Naive B cell (primary cell): ENCODE measurements around the gene LRMDA. TPM values are rescaled to one million over a fixed set of nuclear protein-coding genes. Genes with fewer than 3 reads are reported as not detected.

Experiments used
- ATAC-seq, 2 donors: fragments of 150-1000 bp; cut with Tn5 transposase; 2 replicates each; pipeline ENCODE4 v1.10.0; 2021; ENCODE audit warnings: low read depth in 2 of 2, mild to moderate bottlenecking in 2 of 2, moderate library complexity in 2 of 2
- DNase-seq: peaks from one replicate; pipeline ENCODE4 v3.0.0; 2022
- H3K27ac Mint-ChIP-seq, 6 donors: one replicate each; pipeline ENCODE4 v1.8.0; 2020 to 2022; ENCODE audit warnings: mild to moderate bottlenecking in 6 of 6, mixed read lengths in 6 of 6, moderate library complexity in 5 of 6, inconsistent platforms in 2 of 6
- H3K27me3 Mint-ChIP-seq, 3 donors: one replicate each; pipeline ENCODE4 v1.8.0; 2021 to 2022; ENCODE audit warnings: mixed read lengths in 3 of 3, mild to moderate bottlenecking in 1 of 3
- H3K36me3 Mint-ChIP-seq, 2 donors: one replicate each; pipeline ENCODE4 v1.8.0; 2020 to 2022; ENCODE audit warnings: mixed read lengths in 2 of 2, inconsistent platforms in 1 of 2, mild to moderate bottlenecking in 1 of 2
- H3K4me1 Mint-ChIP-seq, 3 donors: one replicate each; pipeline ENCODE4 v1.8.0; 2020 to 2022; ENCODE audit warnings: mixed read lengths in 3 of 3, inconsistent platforms in 1 of 3, mild to moderate bottlenecking in 1 of 3, moderate library complexity in 1 of 3
- H3K4me3 Mint-ChIP-seq, 8 donors: one replicate each; pipeline ENCODE4 v1.8.0; 2020 to 2022; ENCODE audit warnings: mild to moderate bottlenecking in 8 of 8, mixed read lengths in 8 of 8, moderate library complexity in 8 of 8, inconsistent platforms in 2 of 8
- H3K9me3 Mint-ChIP-seq, 7 donors: one replicate each; pipeline ENCODE4 v1.8.0; 2020 to 2022; ENCODE audit warnings: mixed read lengths in 7 of 7, mild to moderate bottlenecking in 5 of 7, inconsistent platforms in 2 of 7, moderate library complexity in 1 of 7
- polyA plus RNA-seq, 6 donors: library from polyadenylated mRNA; unstranded; fragments of 300-500 nt; fragmentation: Illumina TruSeq; gene quantifications; one replicate each; pipeline ENCODE4 v1.2.3, GENCODE V29; 2021; ENCODE audit warnings: low read depth in 6 of 6

Gene LRMDA
- polyA plus RNA-seq, 6 donors from 2014 or later = 2.1 TPM; not detected in 5

GRCh38 chr10:75959912-75960311, 528.5 kb downstream of the LRMDA start:
- Mint-ChIP-seq H3K27me3 (no peaks in the 10 kb centered on the region), H3K9me3 (peaks cover 0 to 9% (median 2%) of the 10 kb centered on the region in 7 donors), H3K4me1 (no peaks in the 10 kb centered on the region), H3K27ac (no peak overlapping the region), H3K36me3 (no peaks in the 10 kb centered on the region), H3K4me3 (no peak overlapping the region)
- DNase-seq = no peak
- ATAC-seq = no peak

- no peak overlapping the region for H3K27ac Mint-ChIP-seq
- no peaks in the 10 kb centered on the region for H3K27me3 Mint-ChIP-seq
- DNase-seq (no peak), ATAC-seq (no peak)
- no peaks in the 10 kb centered on the region for H3K36me3 Mint-ChIP-seq
- H3K4me1 Mint-ChIP-seq = no peaks in the 10 kb centered on the region
- H3K4me3 Mint-ChIP-seq = no peak overlapping the region
- peaks cover 0 to 6% (median 2%) of the 10 kb centered on the region in 7 donors for H3K9me3 Mint-ChIP-seq
These were observed 531.1 kb downstream of the LRMDA start for GRCh38 chr10:75962395-75963061.

DNA sequence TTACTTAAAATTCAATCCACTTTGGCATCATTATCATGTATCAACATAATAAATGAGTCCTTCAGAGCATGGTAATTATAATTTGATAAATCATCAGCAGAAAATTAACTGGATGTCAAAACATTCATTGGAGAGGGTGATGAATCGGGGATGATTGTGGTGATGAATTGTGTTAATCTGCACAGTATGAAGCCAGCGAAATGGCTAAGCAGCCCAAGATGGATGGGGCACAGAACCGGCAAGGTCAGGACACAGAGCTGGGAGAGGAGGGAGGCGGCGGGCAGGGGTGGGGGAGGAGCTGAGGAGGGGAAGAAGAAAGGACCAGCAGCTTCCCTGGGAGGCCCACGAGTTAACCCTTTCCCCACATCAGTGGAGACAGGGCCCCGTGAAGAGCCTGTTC, 536.1 kb downstream of the LRMDA start:
- Mint-ChIP-seq H3K4me1 (no peaks in the 10 kb centered on the region), H3K4me3 (no peak overlapping the region), H3K36me3 (no peaks in the 10 kb centered on the region), H3K9me3 (no peaks in the 10 kb centered on the region), H3K27ac (no peak overlapping the region), H3K27me3 (no peaks in the 10 kb centered on the region)
- no peak for ATAC-seq
- no peak for DNase-seq

- Mint-ChIP-seq H3K27me3 (no peaks in the 10 kb centered on the region), H3K27ac (no peak overlapping the region), H3K4me1 (no peaks in the 10 kb centered on the region), H3K4me3 (no peak overlapping the region), H3K9me3 (no peaks in the 10 kb centered on the region), H3K36me3 (no peaks in the 10 kb centered on the region)
- DNase-seq (no peak), ATAC-seq (no peak)
These were observed 537.6 kb downstream of the LRMDA start for GRCh38 chr10:75969031-75969430.

DNA sequence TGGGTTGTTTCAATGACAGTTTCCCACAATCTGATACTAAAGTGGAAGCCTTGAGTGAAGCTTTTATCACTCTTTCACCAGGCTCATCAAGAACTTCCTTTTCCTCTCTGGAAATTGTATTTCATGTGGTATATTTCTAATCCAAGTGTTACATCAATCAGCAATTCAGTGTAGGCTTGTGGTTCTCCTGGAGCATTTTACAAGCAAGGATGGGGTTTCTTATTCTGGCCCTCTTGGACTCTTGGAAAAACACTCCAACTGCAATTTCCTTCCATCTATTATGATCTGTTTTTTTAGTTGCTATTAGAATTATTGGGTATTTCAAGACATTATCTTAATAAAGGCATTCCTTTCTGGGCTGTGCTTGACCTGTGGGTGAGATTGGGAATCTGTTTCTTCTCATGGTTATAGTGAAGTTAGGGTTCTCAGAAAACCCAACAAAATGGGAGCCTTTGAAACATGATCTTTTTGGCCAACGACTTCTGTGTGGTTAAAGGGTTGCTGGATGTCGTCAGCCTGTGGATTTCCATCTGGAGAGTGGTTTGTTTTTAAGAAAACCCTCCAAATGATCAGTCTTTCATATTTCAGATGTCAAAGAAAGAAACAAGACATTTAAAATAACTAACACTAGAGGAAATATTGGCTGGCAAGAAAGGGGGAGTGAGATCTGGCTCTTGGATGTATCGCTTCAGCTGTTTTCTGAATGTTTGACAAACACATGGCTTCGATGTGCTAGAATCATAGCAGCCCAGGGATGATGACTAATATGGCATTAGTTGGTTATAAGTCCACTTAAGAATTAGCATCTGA, 540.2 kb downstream of the LRMDA start:
- H3K36me3 Mint-ChIP-seq = no peaks in the 10 kb centered on the region
- H3K4me3 Mint-ChIP-seq = no peak overlapping the region
- no peak for DNase-seq
- no peak overlapping the region for H3K27ac Mint-ChIP-seq
- peaks cover 0 to 9% (median 0%) of the 10 kb centered on the region in 7 donors for H3K9me3 Mint-ChIP-seq
- no peaks in the 10 kb centered on the region for H3K27me3 Mint-ChIP-seq
- H3K4me1 Mint-ChIP-seq = no peaks in the 10 kb centered on the region
- ATAC-seq = no peak

GRCh38 chr10:75972491-75973276, 541.3 kb downstream of the LRMDA start:
- Mint-ChIP-seq H3K4me3 (no peak overlapping the region), H3K27ac (no peak overlapping the region), H3K9me3 (peaks cover 0 to 9% (median 0%) of the 10 kb centered on the region in 7 donors), H3K27me3 (no peaks in the 10 kb centered on the region), H3K36me3 (no peaks in the 10 kb centered on the region), H3K4me1 (no peaks in the 10 kb centered on the region)
- ATAC-seq (no peak), DNase-seq (no peak)

GRCh38 chr10:75974080-75974479, 542.7 kb downstream of the LRMDA start:
- H3K36me3 Mint-ChIP-seq = no peaks in the 10 kb centered on the region
- no peak overlapping the region for H3K4me3 Mint-ChIP-seq
- ATAC-seq (no peak), DNase-seq (no peak)
- H3K27ac Mint-ChIP-seq = no peak overlapping the region
- H3K27me3 Mint-ChIP-seq = no peaks in the 10 kb centered on the region
- no peaks in the 10 kb centered on the region for H3K4me1 Mint-ChIP-seq
- H3K9me3 Mint-ChIP-seq = peaks cover 0 to 9% (median 0%) of the 10 kb centered on the region in 7 donors

- no peak for DNase-seq
- no peak for ATAC-seq
- Mint-ChIP-seq H3K27ac (no peak overlapping the region), H3K4me3 (no peak overlapping the region), H3K4me1 (no peaks in the 10 kb centered on the region), H3K9me3 (peaks cover 0 to 9% (median 0%) of the 10 kb centered on the region in 7 donors), H3K36me3 (no peaks in the 10 kb centered on the region), H3K27me3 (no peaks in the 10 kb centered on the region)
These were observed 545.3 kb downstream of the LRMDA start for GRCh38 chr10:75976681-75977080.

DNA sequence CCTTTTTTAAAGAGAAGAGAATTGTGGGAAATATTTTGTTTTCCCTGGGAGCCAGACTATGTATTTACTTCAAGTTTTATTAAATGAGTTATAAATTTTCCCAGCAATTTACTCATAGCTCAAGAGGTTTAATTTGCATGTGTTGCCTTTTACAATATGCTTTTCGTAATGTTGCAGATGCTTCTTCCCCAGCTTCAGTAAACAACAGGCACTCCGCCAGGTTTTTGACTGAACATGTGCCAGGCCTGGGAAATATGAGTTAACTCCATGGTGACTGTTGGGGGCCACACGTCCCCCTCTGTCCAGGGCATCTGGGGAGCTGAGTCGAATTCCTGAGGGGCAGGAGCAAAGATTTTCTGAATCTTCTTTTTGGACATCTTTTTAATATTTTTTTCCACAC, 545.7 kb downstream of the LRMDA start:
- Mint-ChIP-seq H3K4me3 (no peak overlapping the region), H3K36me3 (no peaks in the 10 kb centered on the region), H3K27ac (no peak overlapping the region), H3K9me3 (peaks cover 0 to 9% (median 0%) of the 10 kb centered on the region in 7 donors), H3K4me1 (no peaks in the 10 kb centered on the region), H3K27me3 (no peaks in the 10 kb centered on the region)
- ATAC-seq (no peak), DNase-seq (no peak)

DNA sequence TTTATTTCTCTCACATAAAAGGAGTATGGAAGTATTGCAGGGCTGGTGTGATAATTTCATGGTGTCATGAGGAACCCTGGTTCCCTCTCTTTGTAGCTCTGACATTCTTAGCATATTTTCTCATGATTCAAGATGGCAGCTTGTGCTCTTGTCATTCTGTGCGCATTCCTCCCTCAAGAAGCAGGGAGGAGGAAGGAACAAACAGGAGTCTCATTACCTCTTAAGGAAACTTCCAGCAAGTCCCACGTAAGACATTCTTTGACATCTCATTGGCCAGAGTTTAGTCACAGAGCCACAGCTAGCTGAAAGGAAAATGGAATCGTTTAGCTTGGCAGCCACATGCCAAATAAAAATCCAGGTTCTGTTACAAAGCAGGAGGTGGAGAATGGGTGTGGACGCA, 546.8 kb downstream of the LRMDA start:
- ATAC-seq = no peak
- DNase-seq = no peak
- H3K36me3 Mint-ChIP-seq = no peaks in the 10 kb centered on the region
- H3K9me3 Mint-ChIP-seq = peaks cover 0 to 9% (median 0%) of the 10 kb centered on the region in 7 donors
- no peaks in the 10 kb centered on the region for H3K27me3 Mint-ChIP-seq
- H3K27ac Mint-ChIP-seq = no peak overlapping the region
- no peaks in the 10 kb centered on the region for H3K4me1 Mint-ChIP-seq
- H3K4me3 Mint-ChIP-seq = no peak overlapping the region

DNA sequence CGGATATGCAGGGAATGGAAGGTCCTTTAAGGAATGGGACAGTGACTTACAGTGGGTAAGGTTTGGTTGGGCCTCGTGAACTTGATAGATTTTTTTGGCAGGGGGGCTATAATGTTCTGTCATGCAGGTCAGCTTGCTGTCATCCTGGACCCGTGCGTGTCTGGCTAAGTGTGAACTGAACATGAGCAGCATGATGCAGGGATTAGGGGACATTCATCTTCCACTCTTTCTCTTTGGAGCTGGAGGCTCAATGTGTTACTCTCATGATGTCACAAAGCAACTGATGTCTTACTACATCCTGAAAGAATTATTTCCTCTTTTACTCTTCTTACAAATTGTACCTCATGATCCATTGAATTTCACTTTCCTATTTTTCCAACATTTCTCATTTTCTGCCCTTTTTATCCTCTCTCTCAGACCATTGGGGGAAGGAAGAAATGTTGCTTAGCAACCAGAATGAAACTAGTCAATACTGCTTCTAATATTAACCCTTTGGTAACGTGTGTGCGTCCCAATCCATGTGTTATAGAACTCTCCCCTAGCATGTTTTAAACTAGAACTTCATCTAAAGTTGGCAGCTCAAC, 549.1 kb downstream of the LRMDA start:
- Mint-ChIP-seq H3K27ac (no peak overlapping the region), H3K4me1 (no peaks in the 10 kb centered on the region), H3K9me3 (peaks cover 0 to 9% (median 1%) of the 10 kb centered on the region in 7 donors), H3K27me3 (no peaks in the 10 kb centered on the region), H3K4me3 (no peak overlapping the region), H3K36me3 (no peaks in the 10 kb centered on the region)
- DNase-seq (no peak), ATAC-seq (no peak)

GRCh38 chr10:75982611-75983369, 551.4 kb downstream of the LRMDA start:
- peaks cover 0 to 4% (median 0%) of the 10 kb centered on the region in 7 donors for H3K9me3 Mint-ChIP-seq

DNA sequence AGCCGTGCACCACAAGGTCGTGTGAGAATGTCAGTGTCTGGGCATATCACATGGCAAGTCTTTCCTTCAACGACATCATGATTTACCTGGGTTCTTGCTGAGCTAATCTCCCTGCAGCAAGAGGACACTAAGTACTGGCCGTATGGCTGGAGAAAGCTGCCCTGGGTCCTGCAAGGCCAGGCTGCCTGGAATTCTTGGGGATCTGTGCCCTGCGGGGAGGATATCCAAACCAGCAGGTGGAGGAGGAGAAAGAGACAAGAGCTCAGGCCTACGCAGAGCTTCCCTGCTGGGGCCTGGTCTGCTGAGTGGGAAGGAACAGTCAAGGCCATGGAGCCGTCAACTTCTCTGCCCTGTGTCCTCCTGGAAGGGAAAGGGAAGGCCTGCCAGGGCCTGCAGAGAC, 552.6 kb downstream of the LRMDA start:
- no peaks in the 10 kb centered on the region for H3K4me1 Mint-ChIP-seq
- H3K27me3 Mint-ChIP-seq = no peaks in the 10 kb centered on the region
- peaks cover 0 to 4% (median 0%) of the 10 kb centered on the region in 7 donors for H3K9me3 Mint-ChIP-seq
- H3K36me3 Mint-ChIP-seq = no peaks in the 10 kb centered on the region
- peak overlapping the region in 1 of 8 donors; percentile 37 for H3K4me3 Mint-ChIP-seq
- H3K27ac Mint-ChIP-seq = no peak overlapping the region
- ATAC-seq (no peak), DNase-seq (no peak)

More at GRCh38 chr10:75982611-75983369, 551.4 kb downstream of the LRMDA start:
- ATAC-seq (no peak), DNase-seq (no peak)
- Mint-ChIP-seq H3K27ac (no peak overlapping the region), H3K27me3 (no peaks in the 10 kb centered on the region), H3K4me1 (no peaks in the 10 kb centered on the region), H3K36me3 (no peaks in the 10 kb centered on the region), H3K4me3 (no peak overlapping the region)
